Activated T-cell treated with anti-CD3 and anti-CD28 coated beads for 1 hour (primary cell): Measurements from ENCODE around the gene TACC2.
"Not testable (repeated sequence)": the region's sequence is repeated elsewhere in the genome, so short reads cannot be mapped to it uniquely, and the experiment has no call there.

ENCODE experiments used
- DNase-seq: peaks from one replicate; pipeline ENCODE4 v3.0.0-alpha.2; 2020; ENCODE audit warnings: low read depth

The TACC2 gene

GRCh38 chr10:121988361-121989324 lies at the start of gene TACC2:
TSS of gene TACC2 (plus strand) at chr10:121989163. CDS start at chr10:122021982, 32,819 bp downstream.
- no peak for DNase-seq

GRCh38 chr10:121941532-121941931 lies 47.4 kb upstream of the TACC2 start:
- no peak for DNase-seq

- DNase-seq, result no peak
These were observed 46.1 kb upstream of the TACC2 start for GRCh38 chr10:121942749-121943416.

- DNase-seq, result no peak
These were observed 41.3 kb upstream of the TACC2 start for GRCh38 chr10:121947343-121948330.

GRCh38 chr10:121949049-121949448 lies 39.9 kb upstream of the TACC2 start:
- DNase-seq, result no peak

GRCh38 chr10:121949451-121949850 lies 39.5 kb upstream of the TACC2 start:
- no peak for DNase-seq

- DNase-seq, result no peak
These were observed 36.7 kb upstream of the TACC2 start for GRCh38 chr10:121952226-121952625.

- DNase-seq, result no peak
These were observed 32.6 kb upstream of the TACC2 start for GRCh38 chr10:121956111-121957061.

- DNase-seq, result no peak
These were observed 29.3 kb upstream of the TACC2 start for GRCh38 chr10:121959671-121960070.

GRCh38 chr10:121961456-121961855 lies 27.5 kb upstream of the TACC2 start:
- no peak for DNase-seq

- DNase-seq, result no peak
These were observed 23.0 kb upstream of the TACC2 start for GRCh38 chr10:121965996-121966395.

- DNase-seq, result not testable (repeated sequence)
These were observed 19.9 kb upstream of the TACC2 start for GRCh38 chr10:121969086-121969485.

- no peak for DNase-seq
These were observed 14.9 kb upstream of the TACC2 start for GRCh38 chr10:121974019-121974534.

- DNase-seq, result peak; percentile 53
These were observed 14.2 kb upstream of the TACC2 start, which contains the start of gene NSMCE4A for GRCh38 chr10:121974535-121975294. TSS of gene NSMCE4A (minus strand) at chr10:121975217. CDS start at chr10:121975165, 52 bp downstream.

GRCh38 chr10:121975295-121976086 lies 13.5 kb upstream of the TACC2 start:
- DNase-seq, result no peak

GRCh38 chr10:121976607-121977006 lies 12.4 kb upstream of the TACC2 start:
- DNase-seq, result no peak

- DNase-seq, result no peak
These were observed 10.5 kb upstream of the TACC2 start for GRCh38 chr10:121978511-121978910.

GRCh38 chr10:121981346-121981745 lies 7.6 kb upstream of the TACC2 start:
- DNase-seq, result no peak

- no peak for DNase-seq
These were observed 5.1 kb upstream of the TACC2 start for GRCh38 chr10:121983852-121984251.
